Lower leg skin (tissue), 4 donors: ENCODE data around the gene IRF2BPL. TPM values are rescaled to one million over a fixed set of nuclear protein-coding genes. Genes with fewer than 3 reads are reported as not detected.

Experiments used
- DNase-seq, 2 donors: peaks; one replicate each; pipeline ENCODE4 v3.0.0-alpha.2; 2019; ENCODE audit warnings: low spot score in 2 of 2
- H3K4me3 ChIP-seq: fragments of 200-600 bp; sonication (generic); 2 replicates; pipeline ENCODE4 v1.5.1; 2017; ENCODE audit warnings: mild to moderate bottlenecking, low read depth; ENCODE audit not compliant: poor library complexity, severe bottlenecking
- POLR2A ChIP-seq, 2 donors: fragments of 450-650 bp; IDR thresholded peaks; one replicate each; pipeline ENCODE4 v1.6.1; 2016 to 2017; ENCODE audit warnings: antibody characterized with exemption in 2 of 2, mild to moderate bottlenecking in 1 of 2, moderate library complexity in 1 of 2
- WGBS, 2 donors: methylation state at CpG; one replicate each; pipeline ENCODE4 v1.1.5; 2018; 5-methylcytosine and 5-hydroxymethylcytosine counted together
- intact Hi-C: fragments of 100-400 bp; cut with DNase I; formaldehyde crosslinking; loops from one replicate; pipeline ENCODE4 v1.15.0; 2023; ENCODE audit warnings: low total_unique reads
- total RNA-seq, 4 donors: library from RNA; depleted of rRNA; stranded (reverse); fragments of >200 nt; gene quantifications; one replicate each; pipeline ENCODE4 v1.1.0, GENCODE V29; 2016
- TF ChIP-seq, protein P1 (sequence below), 3 donors: fragments of 450-650 bp; IDR thresholded peaks; one replicate each; pipeline ENCODE4 v1.5.1; 2016; ENCODE audit warnings: antibody characterized with exemption in 3 of 3, mild to moderate bottlenecking in 3 of 3, moderate library complexity in 2 of 3

The IRF2BPL gene
- total RNA-seq, 4 donors from 2014 or later = 64.5 to 100 (median 94.0) TPM

DNA sequence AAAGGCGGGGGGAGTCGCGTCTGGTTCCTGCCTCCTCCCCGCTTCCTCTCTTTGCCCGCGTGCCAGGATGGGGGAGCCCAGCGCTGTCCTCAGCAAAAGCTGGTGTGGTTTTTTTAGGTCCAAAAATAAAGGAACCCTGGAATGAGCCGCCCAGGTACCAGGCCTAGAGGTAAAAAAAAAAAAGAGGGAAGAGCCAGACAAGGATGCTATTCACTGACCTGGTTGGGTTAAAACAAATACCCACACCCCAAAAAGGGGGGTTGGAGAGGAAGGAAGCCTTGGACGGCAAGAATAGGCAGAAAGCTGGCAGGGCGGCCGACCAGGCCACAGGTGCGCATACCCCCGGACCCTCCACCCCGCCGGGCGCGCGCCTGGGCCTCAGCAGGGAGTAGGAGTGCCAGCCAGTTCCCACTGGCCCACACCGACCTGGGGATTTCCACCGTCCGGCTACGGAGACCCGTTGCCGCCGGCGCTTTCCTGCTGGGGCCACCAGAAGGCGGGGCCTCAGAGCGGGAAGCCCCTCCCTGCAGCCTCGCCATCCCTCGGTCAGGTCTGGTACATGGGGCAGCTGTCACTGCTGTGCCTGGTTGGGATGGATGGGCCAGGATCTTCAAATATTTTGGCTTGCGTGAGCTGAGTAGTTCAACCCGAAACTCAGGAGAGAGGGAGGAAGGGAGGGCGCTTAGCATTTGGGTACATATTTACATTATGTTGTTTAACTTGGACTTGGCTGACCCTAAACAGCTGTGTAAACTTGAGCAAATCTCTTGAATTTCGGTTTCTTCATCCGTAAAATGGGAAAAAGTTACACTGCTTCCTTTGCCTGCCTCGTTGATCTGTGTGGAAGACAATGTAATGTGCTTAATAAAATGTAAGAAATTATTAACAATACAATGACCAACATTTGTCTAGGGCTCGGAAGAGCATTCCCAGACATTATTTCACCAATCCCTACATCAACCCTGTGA is 5.4 kb upstream of the IRF2BPL start:
- TF ChIP-seq, protein P1, sequence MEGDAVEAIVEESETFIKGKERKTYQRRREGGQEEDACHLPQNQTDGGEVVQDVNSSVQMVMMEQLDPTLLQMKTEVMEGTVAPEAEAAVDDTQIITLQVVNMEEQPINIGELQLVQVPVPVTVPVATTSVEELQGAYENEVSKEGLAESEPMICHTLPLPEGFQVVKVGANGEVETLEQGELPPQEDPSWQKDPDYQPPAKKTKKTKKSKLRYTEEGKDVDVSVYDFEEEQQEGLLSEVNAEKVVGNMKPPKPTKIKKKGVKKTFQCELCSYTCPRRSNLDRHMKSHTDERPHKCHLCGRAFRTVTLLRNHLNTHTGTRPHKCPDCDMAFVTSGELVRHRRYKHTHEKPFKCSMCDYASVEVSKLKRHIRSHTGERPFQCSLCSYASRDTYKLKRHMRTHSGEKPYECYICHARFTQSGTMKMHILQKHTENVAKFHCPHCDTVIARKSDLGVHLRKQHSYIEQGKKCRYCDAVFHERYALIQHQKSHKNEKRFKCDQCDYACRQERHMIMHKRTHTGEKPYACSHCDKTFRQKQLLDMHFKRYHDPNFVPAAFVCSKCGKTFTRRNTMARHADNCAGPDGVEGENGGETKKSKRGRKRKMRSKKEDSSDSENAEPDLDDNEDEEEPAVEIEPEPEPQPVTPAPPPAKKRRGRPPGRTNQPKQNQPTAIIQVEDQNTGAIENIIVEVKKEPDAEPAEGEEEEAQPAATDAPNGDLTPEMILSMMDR (IDR thresholded peaks at IDR 0.05) = no peak
- TF ChIP-seq POLR2A (IDR thresholded peaks at IDR 0.05) = peak in 1 of 2 donors; percentile 34
- WGBS, 2 donors = 2% methylated on average over 36 to 37 of the region's 37 CpGs
- intact Hi-C loops = no loop called here
- DNase-seq = peak; percentile 83 to 97
- H3K4me3 ChIP-seq = peak overlapping the region; percentile 19

DNA sequence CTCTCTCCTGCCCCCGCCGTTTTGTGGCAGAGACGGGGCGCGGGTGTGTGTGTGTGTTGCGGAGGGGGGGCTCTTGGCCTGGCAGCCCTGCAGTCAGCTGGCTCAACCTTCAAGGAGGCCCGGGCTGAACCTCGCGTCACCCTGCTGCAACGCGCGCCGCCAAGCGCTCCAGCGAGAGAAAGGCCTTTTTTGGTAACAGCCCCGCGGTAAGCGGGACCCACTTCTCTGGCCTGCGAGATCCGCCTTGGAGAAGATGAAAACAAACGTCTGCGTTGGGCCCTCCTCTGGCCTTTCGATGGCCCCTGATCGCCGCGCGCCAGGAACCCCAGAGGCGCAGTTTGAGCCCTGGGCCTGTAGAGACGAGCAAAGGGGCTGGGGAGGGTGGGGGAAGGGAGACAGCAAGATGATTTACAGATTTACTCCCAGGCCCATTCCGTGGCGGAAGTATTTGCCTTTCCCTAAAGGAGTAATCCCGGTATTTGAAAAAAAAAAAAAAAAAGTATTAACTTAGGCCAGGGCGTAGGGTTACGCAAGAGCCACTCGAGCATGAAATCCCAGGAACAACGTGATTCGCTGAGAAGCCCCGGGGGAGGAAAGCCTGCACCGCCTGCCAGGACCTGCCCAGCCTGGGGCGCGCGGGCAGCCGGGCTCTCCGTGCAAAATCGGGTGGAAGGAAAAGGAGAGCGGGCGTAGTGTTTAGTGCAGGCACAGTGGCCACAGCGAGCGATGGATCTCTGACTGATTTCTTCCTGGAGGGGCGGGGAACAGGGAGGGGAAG is 4.5 kb upstream of the IRF2BPL start:
- WGBS, 2 donors = 2 to 5% methylated on average over 49 to 50 of the region's 50 CpGs

DNA sequence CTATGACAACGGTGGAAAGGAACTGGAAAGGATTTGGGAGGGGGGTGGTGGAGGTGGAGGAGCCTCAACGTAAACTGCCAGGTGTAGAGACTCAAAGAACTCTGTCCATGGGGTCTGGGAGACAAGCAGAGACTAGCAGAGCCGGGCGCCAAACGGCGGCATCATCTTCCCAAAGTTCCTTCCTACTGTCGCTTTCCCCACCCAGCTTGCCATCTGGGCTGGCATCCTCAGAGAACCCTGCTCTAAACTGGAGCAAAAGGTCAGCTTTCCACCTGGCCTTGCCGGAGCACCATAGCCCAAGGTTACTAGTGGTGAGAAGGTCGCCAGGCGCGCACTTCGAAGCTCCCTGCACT is 4.0 kb upstream of the IRF2BPL start:
- DNase-seq = no peak
- TF ChIP-seq, protein P1 (IDR thresholded peaks at IDR 0.05) = no peak
- TF ChIP-seq POLR2A (IDR thresholded peaks at IDR 0.05) = no peak
- 9 to 13% methylated on average over 12 of the region's 12 CpGs for WGBS, 2 donors
- intact Hi-C loops = no loop called here
- H3K4me3 ChIP-seq = no peak overlapping the region

More for the DNA sequence above, 4.5 kb upstream of the IRF2BPL start:
- TF ChIP-seq, protein P1 (IDR thresholded peaks at IDR 0.05) = no peak
- peak in 1 of 2 donors; percentile 39 for TF ChIP-seq POLR2A (IDR thresholded peaks at IDR 0.05)
- peak overlapping the region; percentile 19 for H3K4me3 ChIP-seq
- DNase-seq = peak; percentile 95 to 99
- intact Hi-C loops = no loop called here

DNA sequence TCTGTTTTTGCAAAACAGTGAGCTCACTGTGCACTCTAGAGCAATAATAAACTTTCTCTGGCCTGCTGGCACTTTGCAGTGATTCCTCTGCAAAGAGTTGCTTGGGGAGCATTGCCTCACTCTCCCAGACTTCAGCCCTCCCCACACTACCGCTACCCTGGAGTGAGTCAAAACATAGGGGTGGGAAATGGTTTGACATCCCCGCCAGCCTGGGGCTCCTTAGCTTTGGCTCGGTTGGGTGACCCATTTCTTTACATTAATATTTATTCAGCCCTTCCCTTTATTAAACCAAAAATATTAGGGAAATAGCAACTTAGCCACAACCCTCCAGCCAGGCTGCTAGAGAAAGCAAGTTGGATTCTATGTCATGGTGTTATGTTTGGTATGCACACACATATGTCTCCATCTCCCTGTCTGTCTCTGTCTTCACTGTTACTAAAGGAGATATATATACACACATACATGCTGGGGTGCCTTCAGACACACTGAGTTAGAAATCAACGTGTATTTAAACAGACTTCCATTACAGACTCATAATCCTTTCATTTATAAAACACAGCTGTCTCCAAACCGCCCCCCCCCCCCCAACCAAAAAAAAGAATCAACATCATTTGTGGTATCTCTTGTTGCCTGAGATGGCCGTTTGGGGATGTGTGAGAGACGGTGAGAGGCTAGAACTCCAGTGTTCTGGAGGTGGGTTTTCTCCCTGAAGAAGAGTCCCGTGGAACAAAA is 3.4 kb upstream of the IRF2BPL start:
- TF ChIP-seq, protein P1 (IDR thresholded peaks at IDR 0.05) = no peak
- no peak for TF ChIP-seq POLR2A (IDR thresholded peaks at IDR 0.05)
- intact Hi-C loops = no loop called here
- DNase-seq = no peak
- H3K4me3 ChIP-seq = no peak overlapping the region
- 9 to 11% methylated on average over 8 of the region's 8 CpGs for WGBS, 2 donors

DNA sequence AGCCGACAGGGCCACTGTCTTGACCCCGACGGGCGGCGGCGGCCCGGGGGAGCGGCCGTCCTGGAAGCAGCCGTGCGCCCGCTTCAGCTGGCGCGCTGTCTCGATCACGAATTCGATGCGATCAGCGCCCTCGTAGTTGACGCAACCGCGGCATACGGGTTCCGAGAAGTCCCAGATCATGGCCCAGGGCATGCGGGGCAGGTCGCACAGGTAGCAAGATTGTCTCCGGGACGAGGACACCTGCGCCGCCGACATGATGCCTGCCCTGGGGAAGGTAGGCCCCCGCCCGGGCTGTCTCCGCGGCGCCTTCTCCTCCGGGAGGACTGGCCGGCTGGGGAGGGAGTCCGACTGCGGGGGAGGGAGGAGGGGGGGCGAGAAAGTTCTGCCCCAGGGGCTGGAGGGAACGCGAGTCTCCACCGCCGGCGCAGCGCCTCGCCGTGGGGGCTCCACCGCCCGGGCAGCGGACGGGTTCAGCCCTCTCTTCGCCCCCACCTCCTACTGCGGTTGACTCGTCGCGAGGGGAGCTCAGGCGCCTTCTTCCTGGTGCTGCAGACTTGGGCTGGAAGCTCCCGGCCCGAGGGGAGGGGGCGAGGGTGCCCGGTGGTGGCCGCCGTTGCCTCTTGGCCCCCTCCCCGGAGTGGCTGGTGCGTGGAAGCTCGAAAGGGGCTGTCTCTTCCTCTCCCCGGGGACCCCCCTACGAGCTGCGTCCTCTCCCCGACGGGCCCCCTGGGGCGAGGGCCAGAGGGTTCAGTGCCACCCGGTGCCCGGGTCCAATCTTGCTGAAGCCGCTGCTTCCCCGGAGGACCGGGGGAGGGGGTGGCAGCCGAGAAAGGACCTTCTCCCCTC is 747 bp downstream of the IRF2BPL start:
- DNase-seq = peak in 1 of 2 donors; percentile 94
- 1 to 2% methylated on average over 10 to 66 of the region's 81 CpGs for WGBS, 2 donors
- peak overlapping the region; percentile 84 for H3K4me3 ChIP-seq
- intact Hi-C loops = no loop called here
- TF ChIP-seq POLR2A (IDR thresholded peaks at IDR 0.05) = no peak
- TF ChIP-seq, protein P1 (IDR thresholded peaks at IDR 0.05) = no peak
